ENCODE data around the gene PPP1R9A.

Gene PPP1R9A

DNA sequence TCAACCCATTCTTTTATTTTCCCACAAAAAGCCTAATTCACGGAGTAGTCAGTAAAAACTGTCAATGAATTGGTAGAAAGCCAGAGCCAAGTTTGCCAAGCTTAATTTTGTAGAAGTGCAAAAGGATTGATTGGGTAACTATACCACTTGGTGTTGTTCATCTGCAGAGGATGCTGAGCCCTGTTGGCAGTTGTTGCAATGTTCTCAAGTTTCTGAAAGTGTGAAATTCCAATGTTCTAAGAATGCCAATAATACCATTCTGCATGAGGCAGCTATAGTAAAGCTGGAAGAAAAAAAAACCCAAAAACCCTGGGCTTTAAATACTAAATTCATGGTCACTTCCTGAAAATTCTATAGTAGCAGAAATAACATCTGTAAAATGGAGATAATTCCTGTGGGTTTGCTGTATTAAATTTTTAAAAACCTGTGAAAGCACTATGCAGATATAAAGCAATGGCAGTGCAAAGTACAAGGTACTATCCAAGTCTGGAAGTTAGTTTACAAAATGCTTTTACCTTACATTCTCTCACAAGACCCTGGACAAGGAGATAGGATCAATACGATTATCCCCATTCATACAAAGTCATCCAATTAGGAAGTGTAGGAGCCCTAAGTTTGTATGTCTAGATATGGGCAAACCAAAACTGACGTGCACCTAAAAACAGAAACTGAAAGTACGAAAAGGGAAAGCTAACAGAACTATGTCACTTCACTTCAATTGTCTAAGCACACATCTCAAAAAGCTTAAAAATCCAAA is 423.0 kb downstream of the PPP1R9A start:
- H3K36me3 ChIP-seq (ENCODE audit: insufficient read depth, low read length) = no peaks in the 10 kb centered on the region
- H3K27ac ChIP-seq (ENCODE audit: low read length) = peak overlapping the region; percentile 86
- H3K9me3 ChIP-seq (ENCODE audit: insufficient read depth, low read length, severe bottlenecking) = no peaks in the 10 kb centered on the region
- peaks cover 15% of the 10 kb centered on the region for H3K4me1 ChIP-seq (ENCODE audit: insufficient read depth, low read length)
- H3K79me2 ChIP-seq (ENCODE audit: insufficient read depth, low read length) = no peaks in the 10 kb centered on the region
- ATAC-seq (ENCODE audit: insufficient read depth, low read depth) (peak; percentile 98), DNase-seq (peak; percentile 11)
- H3K4me3 ChIP-seq (ENCODE audit: low read depth in 1 of 2, low read length in 2 of 2) = peak overlapping the region; percentile 22 to 59
- peak overlapping the region; percentile 76 for H3K4me2 ChIP-seq (ENCODE audit: insufficient read depth, low read length)
- no peak for TF ChIP-seq EZH2 (IDR thresholded peaks at IDR 0.05; ENCODE audit: borderline replicate concordance, low read depth, low read length, severe bottlenecking)
- no peaks in the 10 kb centered on the region for H3K27me3 ChIP-seq (ENCODE audit: insufficient read depth, low read length, poor library complexity)
- H3K9ac ChIP-seq (ENCODE audit: low read depth, low read length) = peak overlapping the region; percentile 57
- peak overlapping the region; percentile 97 for H2AFZ ChIP-seq (ENCODE audit: low read depth, low read length)
- no peaks in the 10 kb centered on the region for H4K20me1 ChIP-seq (ENCODE audit: insufficient read depth, low read length)

DNA sequence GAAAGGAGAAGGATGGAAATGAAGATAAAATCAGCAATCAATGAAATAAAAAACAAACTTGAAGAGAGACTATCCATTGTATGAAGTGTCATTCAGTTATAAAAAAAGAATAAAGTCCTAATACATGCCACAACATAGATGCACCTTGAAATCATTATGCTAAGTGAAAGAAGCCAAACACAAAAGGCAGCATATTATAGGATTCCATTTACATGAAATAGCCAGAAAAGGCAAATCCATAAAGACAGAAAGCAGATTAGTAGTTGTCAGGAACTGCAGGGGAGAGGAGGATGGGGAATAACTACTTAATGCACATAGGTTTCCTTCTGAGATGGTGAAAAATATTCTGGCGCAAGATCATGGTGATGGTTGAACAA is 423.6 kb downstream of the PPP1R9A start:
- ATAC-seq (ENCODE audit: insufficient read depth, low read depth) = peak; percentile 50
- peak overlapping the region; percentile 76 for H3K4me2 ChIP-seq (ENCODE audit: insufficient read depth, low read length)
- peaks cover 15% of the 10 kb centered on the region for H3K4me1 ChIP-seq (ENCODE audit: insufficient read depth, low read length)
- peak overlapping the region; percentile 97 for H2AFZ ChIP-seq (ENCODE audit: low read depth, low read length)
- no peaks in the 10 kb centered on the region for H3K27me3 ChIP-seq (ENCODE audit: insufficient read depth, low read length, poor library complexity)
- peak overlapping the region; percentile 57 for H3K9ac ChIP-seq (ENCODE audit: low read depth, low read length)
- H3K79me2 ChIP-seq (ENCODE audit: insufficient read depth, low read length) = no peaks in the 10 kb centered on the region
- no peaks in the 10 kb centered on the region for H4K20me1 ChIP-seq (ENCODE audit: insufficient read depth, low read length)
- H3K36me3 ChIP-seq (ENCODE audit: insufficient read depth, low read length) = no peaks in the 10 kb centered on the region
- peak overlapping the region; percentile 22 to 59 for H3K4me3 ChIP-seq (ENCODE audit: low read depth in 1 of 2, low read length in 2 of 2)
- no peaks in the 10 kb centered on the region for H3K9me3 ChIP-seq (ENCODE audit: insufficient read depth, low read length, severe bottlenecking)
- H3K27ac ChIP-seq (ENCODE audit: low read length) = peak overlapping the region; percentile 86
- no peak for DNase-seq
- TF ChIP-seq, protein P1, sequence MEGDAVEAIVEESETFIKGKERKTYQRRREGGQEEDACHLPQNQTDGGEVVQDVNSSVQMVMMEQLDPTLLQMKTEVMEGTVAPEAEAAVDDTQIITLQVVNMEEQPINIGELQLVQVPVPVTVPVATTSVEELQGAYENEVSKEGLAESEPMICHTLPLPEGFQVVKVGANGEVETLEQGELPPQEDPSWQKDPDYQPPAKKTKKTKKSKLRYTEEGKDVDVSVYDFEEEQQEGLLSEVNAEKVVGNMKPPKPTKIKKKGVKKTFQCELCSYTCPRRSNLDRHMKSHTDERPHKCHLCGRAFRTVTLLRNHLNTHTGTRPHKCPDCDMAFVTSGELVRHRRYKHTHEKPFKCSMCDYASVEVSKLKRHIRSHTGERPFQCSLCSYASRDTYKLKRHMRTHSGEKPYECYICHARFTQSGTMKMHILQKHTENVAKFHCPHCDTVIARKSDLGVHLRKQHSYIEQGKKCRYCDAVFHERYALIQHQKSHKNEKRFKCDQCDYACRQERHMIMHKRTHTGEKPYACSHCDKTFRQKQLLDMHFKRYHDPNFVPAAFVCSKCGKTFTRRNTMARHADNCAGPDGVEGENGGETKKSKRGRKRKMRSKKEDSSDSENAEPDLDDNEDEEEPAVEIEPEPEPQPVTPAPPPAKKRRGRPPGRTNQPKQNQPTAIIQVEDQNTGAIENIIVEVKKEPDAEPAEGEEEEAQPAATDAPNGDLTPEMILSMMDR (IDR thresholded peaks at IDR 0.05; ENCODE audit: borderline replicate concordance, extremely low read depth, low read length, poor library complexity, severe bottlenecking) = no peak
- TF ChIP-seq EZH2 (IDR thresholded peaks at IDR 0.05; ENCODE audit: borderline replicate concordance, low read depth, low read length, severe bottlenecking) = no peak

DNA sequence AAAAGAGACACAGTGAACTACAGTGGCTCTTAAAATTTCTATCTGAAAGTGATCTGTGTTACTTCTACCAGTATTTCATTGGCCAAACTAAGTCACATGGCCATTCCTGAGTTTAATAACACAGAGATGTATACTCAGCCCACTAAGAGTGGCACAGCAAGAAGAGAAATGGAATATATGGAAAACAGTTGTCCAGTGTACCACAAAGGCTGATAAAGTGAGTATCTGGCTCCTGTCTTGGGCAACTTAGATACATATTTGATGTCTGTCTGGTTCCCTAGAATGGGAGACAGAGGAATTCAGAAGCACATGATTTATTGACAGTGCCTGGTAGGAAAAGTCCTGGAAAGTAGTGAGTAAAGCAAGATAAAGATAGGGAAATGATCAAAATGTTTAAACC is 427.1 kb downstream of the PPP1R9A start:
- ATAC-seq (ENCODE audit: insufficient read depth, low read depth) = no peak
- no peak for TF ChIP-seq EZH2 (IDR thresholded peaks at IDR 0.05; ENCODE audit: borderline replicate concordance, low read depth, low read length, severe bottlenecking)
- Histone ChIP-seq H2AFZ (ENCODE audit: low read depth, low read length) (no peak overlapping the region), H3K27ac (ENCODE audit: low read length) (no peak overlapping the region), H3K36me3 (ENCODE audit: insufficient read depth, low read length) (no peaks in the 10 kb centered on the region), H3K79me2 (ENCODE audit: insufficient read depth, low read length) (no peaks in the 10 kb centered on the region), H3K4me1 (ENCODE audit: insufficient read depth, low read length) (peaks cover 15% of the 10 kb centered on the region), H3K27me3 (ENCODE audit: insufficient read depth, low read length, poor library complexity) (no peaks in the 10 kb centered on the region), H3K9ac (ENCODE audit: low read depth, low read length) (no peak overlapping the region), H3K4me3 (ENCODE audit: low read depth in 1 of 2, low read length in 2 of 2) (no peak overlapping the region), H3K4me2 (ENCODE audit: insufficient read depth, low read length) (no peak overlapping the region), H3K9me3 (ENCODE audit: insufficient read depth, low read length, severe bottlenecking) (no peaks in the 10 kb centered on the region), H4K20me1 (ENCODE audit: insufficient read depth, low read length) (no peaks in the 10 kb centered on the region)
- DNase-seq = no peak

DNA sequence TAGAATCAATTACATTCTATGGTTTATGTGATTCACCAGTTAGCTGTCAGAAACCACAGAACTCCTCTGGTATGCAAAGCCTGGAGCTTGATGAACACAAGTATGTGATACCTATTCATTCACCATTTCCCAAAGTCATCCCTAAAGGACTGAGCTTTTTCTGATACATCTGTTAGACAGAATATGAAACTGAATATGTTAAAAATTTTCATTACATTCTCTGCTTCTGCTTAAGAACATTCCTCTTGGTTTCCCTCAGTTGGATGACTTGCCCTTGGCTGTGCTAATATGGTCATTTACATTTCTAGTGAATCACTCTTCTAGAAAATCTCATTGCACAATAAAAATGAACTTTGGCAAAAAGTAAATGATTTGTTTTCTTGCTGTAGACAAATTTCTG is 427.7 kb downstream of the PPP1R9A start:
- no peak for ATAC-seq (ENCODE audit: insufficient read depth, low read depth)

More for the DNA sequence above, 427.7 kb downstream of the PPP1R9A start:
- DNase-seq = no peak
- no peak overlapping the region for H3K27ac ChIP-seq (ENCODE audit: low read length)
- H3K9me3 ChIP-seq (ENCODE audit: insufficient read depth, low read length, severe bottlenecking) = no peaks in the 10 kb centered on the region
- no peak overlapping the region for H3K4me2 ChIP-seq (ENCODE audit: insufficient read depth, low read length)
- H3K9ac ChIP-seq (ENCODE audit: low read depth, low read length) = no peak overlapping the region
- H3K4me3 ChIP-seq (ENCODE audit: low read depth in 1 of 2, low read length in 2 of 2) = no peak overlapping the region
- H2AFZ ChIP-seq (ENCODE audit: low read depth, low read length) = no peak overlapping the region
- no peaks in the 10 kb centered on the region for H3K27me3 ChIP-seq (ENCODE audit: insufficient read depth, low read length, poor library complexity)
- TF ChIP-seq, protein P1 (IDR thresholded peaks at IDR 0.05; ENCODE audit: borderline replicate concordance, extremely low read depth, low read length, poor library complexity, severe bottlenecking) = no peak
- TF ChIP-seq EZH2 (IDR thresholded peaks at IDR 0.05; ENCODE audit: borderline replicate concordance, low read depth, low read length, severe bottlenecking) = no peak
- no peaks in the 10 kb centered on the region for H4K20me1 ChIP-seq (ENCODE audit: insufficient read depth, low read length)
- H3K79me2 ChIP-seq (ENCODE audit: insufficient read depth, low read length) = no peaks in the 10 kb centered on the region
- no peaks in the 10 kb centered on the region for H3K36me3 ChIP-seq (ENCODE audit: insufficient read depth, low read length)
- peaks cover 12% of the 10 kb centered on the region for H3K4me1 ChIP-seq (ENCODE audit: insufficient read depth, low read length)
